ENCODE measurements around the gene PKIB. TPM values are rescaled to one million over a fixed set of nuclear protein-coding genes. Genes with fewer than 3 reads are reported as not detected.
"Not testable (repeated sequence)": the region's sequence is repeated elsewhere in the genome, so short reads cannot be mapped to it uniquely, and the experiment has no call there.

PKIB gene
- total RNA-seq, 1 donor from 2014 or later = 4.1 TPM

GRCh38 chr6:122620428-122620827, 10.2 kb downstream of the PKIB start:
- DNase-seq (ENCODE audit: low spot score in 2 of 2) = no peak
- FAIRE-seq = no peak

DNA sequence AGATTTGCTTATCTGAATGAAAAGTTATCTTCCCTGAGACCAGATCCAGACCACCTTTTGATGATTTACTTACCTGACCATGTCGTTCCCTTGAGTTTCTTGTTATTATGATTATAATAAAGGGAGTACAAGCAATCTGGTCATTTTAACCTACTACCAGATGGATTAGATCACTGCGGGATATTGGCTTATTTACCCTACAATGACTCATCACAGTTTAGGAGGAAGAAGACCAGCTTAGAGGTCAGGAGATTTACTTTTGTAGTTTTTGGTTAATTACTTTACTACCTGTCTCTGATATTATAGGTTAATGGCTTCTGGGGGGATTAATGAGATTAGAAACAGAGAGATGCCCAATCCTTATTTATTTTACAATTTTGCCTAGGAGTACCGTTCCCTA, 10.7 kb downstream of the PKIB start:
- FAIRE-seq = no peak

DNA sequence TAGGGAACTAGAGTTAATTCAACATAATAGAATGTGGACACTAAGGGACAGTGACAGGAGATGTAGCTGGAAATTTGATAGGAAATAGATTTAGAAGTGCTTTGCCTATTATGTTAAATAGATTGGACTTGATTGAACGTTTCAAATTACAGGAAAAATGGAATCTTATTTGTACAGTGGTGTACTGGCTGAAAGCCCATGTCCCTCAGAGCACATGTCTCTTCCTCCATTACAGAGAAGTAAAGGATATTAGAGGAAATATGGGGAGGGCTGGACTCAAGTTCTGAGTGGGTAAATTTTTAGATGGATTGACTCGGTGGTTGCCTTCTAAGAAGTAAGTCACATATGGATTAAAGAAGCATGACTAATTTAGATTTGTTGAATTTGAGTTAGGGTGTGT, 11.4 kb downstream of the PKIB start:
- FAIRE-seq (no peak), DNase-seq (ENCODE audit: low spot score in 2 of 2) (no peak)

More for the DNA sequence above, 10.7 kb downstream of the PKIB start:
- no peak for DNase-seq (ENCODE audit: low spot score in 2 of 2)

- FAIRE-seq = no peak
- no peak for DNase-seq (ENCODE audit: low spot score in 2 of 2)
Measured at GRCh38 chr6:122622479-122622878, 12.3 kb downstream of the PKIB start.

- no peak for FAIRE-seq
- DNase-seq (ENCODE audit: low spot score in 2 of 2) = no peak
Measured at GRCh38 chr6:122623279-122623678, 13.1 kb downstream of the PKIB start.

- no peak for FAIRE-seq
- no peak for DNase-seq (ENCODE audit: low spot score in 2 of 2)
Measured at GRCh38 chr6:122624853-122625252, 14.6 kb downstream of the PKIB start.

GRCh38 chr6:122628714-122629113, 18.5 kb downstream of the PKIB start:
- no peak for FAIRE-seq
- DNase-seq (ENCODE audit: low spot score in 2 of 2) = no peak

DNA sequence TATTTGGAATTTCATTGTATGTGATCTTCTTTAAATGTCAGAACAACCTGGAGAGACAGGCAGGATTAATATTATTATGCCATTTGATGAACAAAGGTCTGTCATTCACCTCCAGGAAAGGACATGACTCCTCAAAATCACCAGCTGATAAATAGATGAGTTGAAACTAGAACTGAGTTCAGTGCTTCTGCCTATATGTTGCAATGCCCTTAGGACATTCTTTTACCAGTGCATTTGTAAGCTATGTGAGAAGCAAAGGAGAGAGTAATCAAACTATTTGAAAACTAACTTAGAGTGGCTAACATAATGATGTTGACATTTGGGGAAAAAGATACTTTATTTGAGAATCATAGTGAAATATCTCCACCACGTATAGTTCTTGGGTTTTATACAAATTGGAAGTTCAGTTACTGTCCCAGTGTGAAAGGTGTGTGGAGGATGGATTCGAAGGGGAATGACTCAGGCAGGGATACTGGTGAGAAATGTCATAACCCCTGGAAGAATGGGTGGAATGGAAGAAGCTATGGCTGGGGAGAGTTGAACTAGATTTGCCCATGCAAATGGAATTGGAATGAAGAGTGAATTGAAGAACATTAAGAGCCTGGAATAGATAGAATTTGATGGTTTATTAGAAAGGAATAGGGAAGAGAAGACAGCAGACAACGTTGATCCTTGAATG, 21.5 kb downstream of the PKIB start:
- DNase-seq (ENCODE audit: low spot score in 2 of 2) (no peak), FAIRE-seq (no peak)

- no peak for FAIRE-seq
- DNase-seq (ENCODE audit: low spot score in 2 of 2) = no peak
Measured at GRCh38 chr6:122640366-122640765, 30.2 kb downstream of the PKIB start.

- FAIRE-seq (no peak), DNase-seq (ENCODE audit: low spot score in 2 of 2) (no peak)
Measured at GRCh38 chr6:122641819-122642218, 31.6 kb downstream of the PKIB start.

GRCh38 chr6:122642604-122643003, 32.4 kb downstream of the PKIB start:
- not testable (repeated sequence) for FAIRE-seq; DNase-seq (ENCODE audit: low spot score in 2 of 2)

DNA sequence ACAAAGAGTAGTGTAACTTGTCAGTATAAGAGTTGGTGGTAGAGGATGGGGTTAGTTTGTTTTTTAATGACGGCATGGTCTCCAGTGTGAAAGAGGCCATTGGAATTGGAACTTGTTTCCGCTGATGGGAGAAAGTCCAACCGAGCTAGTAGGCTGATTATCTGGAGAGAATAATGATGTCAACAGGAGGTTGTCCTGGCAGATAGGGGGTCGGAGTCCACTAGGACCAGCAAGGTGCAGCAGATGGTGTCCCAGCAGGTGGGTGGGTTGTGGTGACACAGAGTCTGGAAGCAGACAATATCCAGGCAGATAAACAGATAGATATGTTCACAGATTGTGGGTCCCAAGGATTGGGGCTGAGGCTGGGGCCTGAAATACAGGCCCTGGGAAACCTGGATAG, 35.1 kb downstream of the PKIB start:
- no peak for DNase-seq (ENCODE audit: low spot score in 2 of 2)
- no peak for FAIRE-seq

DNA sequence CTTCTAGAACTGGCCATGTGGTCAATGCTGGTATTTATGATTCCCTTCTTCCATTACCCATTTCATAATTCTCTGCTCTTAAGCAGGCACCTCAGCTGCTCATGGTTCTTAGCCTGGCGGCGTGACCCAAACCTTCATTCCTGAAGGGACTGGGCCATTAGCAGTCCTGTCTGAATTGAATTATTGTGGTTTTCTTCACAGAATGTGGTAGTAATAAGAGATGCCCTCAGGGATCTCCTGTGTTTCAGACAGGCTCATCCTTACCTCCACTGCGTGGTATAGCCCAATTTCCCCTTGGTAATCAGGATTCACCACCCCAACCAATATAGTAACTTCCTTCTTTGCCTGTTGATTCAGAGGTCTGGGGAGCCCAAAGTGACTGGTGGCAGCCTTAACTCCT, 37.6 kb downstream of the PKIB start:
- no peak for DNase-seq (ENCODE audit: low spot score in 2 of 2)
- FAIRE-seq = no peak

DNA sequence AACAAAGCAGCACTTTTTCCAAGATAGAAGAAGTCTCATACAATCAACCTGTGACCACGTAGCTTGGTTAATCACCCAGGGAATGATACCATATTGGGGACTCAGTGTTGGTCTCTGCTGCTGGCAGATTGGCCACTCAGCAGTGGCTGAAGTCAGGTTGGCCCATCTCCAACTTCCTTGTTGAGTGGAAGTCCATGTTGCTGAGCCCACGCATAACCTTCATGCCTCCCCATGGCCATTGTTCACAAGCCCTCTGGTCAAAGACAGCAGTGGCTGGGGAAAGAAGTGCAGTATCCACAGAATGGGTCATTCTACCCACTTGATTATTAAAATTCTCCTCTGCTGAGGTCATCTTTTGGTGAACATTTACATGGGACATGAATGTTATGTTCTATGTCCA, 38.5 kb downstream of the PKIB start:
- FAIRE-seq (no peak), DNase-seq (ENCODE audit: low spot score in 2 of 2) (no peak)

GRCh38 chr6:122649701-122650100, 39.5 kb downstream of the PKIB start:
- FAIRE-seq = no peak
- no peak for DNase-seq (ENCODE audit: low spot score in 2 of 2)

DNA sequence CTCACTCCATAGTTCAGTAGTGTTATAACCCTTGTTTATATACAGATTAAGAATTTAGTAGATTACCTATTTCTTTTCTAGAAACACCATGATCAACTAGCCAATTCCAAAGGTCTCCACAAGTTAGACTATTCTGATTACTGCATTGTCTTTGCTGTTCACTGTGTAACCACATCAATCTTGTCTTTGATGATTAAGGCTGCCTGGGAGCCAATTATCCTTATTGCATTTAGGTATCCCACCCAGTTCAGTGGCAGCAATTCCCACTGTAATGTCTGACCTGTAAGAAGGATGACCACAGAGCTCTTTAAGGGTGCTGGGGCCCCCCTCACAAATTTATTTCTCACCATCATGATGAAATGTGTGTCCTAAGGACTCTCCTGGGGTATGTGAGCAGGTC, 40.2 kb downstream of the PKIB start:
- DNase-seq (ENCODE audit: low spot score in 2 of 2) = no peak
- FAIRE-seq = no peak

DNA sequence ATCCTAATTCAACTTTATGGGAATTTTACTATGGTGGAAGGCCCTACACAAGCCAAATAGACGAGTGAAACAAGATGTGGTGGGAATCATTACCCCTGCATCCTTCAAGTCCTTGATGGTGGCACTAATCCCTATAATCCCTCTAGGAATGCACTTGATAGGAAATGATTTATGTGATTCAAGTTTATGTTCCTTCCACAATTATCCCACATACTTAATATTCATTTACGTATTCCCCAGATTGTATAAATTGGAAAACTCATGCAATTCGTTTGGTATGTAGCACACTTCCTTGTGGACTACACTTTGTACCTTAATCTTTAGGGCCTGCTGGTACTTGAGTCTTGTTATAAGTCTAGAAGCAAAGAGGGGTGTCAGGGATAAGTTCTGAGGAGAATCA, 40.8 kb downstream of the PKIB start:
- no peak for FAIRE-seq
- DNase-seq (ENCODE audit: low spot score in 2 of 2) = no peak

DNA sequence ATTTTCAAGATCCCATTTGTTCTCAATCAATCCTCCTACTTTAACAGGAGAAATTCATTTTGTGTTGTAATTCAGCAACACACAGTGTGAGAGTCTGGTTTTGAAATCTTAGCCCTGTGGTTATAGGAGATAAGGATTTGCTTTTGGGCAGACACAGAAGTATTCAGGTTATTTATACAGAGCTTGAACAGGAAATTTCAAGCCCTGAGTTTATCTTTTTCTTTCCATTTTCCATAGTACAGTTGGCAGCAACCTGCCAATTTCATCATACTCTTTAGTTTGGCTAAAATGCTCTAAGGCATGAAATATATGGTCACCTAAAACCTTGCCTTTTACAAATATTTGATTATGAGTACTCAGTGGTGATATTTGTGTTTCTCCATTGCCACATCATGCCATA, 41.4 kb downstream of the PKIB start:
- no peak for DNase-seq (ENCODE audit: low spot score in 2 of 2)
- FAIRE-seq = no peak

DNA sequence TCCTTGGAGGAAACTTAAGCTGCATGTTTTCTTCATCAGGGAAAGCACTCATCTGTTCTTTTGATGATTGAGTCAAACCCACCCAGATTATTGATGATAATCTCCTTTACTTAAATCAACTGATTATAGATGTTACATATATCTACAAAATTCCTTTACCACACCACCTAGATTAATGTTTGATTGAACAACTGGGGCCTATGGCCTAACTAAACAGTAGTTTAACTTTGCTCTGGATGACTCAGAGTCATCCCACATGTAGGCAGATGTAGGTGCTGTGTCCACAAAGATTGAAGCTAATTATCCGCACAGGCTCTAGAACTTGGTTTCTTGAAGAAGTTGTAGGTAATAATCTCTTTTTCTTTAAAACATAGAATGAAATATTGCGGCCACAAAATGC, 42.2 kb downstream of the PKIB start:
- FAIRE-seq = no peak
- no peak for DNase-seq (ENCODE audit: low spot score in 2 of 2)

GRCh38 chr6:122653094-122653493, 42.9 kb downstream of the PKIB start:
- DNase-seq (ENCODE audit: low spot score in 2 of 2) (no peak), FAIRE-seq (no peak)

DNA sequence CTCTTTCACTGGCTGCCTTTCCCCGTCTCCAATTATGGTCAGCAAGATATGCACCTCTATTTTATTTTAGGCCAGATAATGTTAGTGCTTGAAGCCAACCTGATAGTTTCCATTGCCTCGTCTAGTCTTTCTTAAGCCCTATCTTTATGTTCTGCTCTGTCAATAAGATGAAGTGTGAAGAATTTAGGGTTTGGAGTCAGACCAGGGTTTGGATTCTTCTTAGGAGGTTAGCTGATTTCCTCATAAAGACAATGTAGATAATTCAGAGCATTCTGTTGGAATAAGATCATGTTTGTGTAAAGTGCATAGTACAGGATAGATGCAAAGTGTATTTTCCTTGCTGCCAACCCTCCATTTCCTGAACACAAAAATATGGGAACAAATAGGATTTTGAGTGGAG, 43.8 kb downstream of the PKIB start:
- FAIRE-seq (no peak), DNase-seq (ENCODE audit: low spot score in 2 of 2) (no peak)

- DNase-seq (ENCODE audit: low spot score in 2 of 2) (no peak), FAIRE-seq (no peak)
Measured at GRCh38 chr6:122657601-122658000, 47.4 kb downstream of the PKIB start.

DNA sequence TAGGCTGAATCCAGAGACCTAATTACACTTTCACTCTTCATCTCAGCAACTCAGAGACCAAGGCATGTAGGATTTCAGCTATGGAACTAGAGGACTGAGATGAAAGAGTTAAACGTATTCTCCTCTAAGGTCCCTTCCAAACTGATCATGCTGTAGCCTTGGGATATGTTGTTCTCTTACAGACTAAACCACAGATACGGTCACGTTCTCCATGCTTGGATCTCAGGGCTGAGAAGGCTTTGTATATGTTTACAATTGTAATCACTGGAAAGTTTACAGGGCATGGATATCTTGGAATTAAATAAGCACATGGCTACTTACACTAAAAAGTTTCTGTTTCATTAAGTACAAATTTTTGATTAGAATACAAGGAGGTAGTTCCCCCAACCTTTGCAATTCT, 50.1 kb downstream of the PKIB start:
- FAIRE-seq = no peak
- DNase-seq (ENCODE audit: low spot score in 2 of 2) = no peak

Measured in frontal cortex (tissue), 4 donors.